SK-N-SH (cell line): ENCODE measurements around the gene CASK. TPM values are rescaled to one million over a fixed set of nuclear protein-coding genes. Genes with fewer than 3 reads are reported as not detected.

Source experiments
- CTCF ChIA-PET: fragments of 300-600, 350-600 bp; formaldehyde crosslinking; extraction: SDS; loops from one replicate; lab custom pipeline; 2021; lab: Yijun Ruan, JAX
- POLR2A ChIA-PET: fragments of 350-600 bp; sonication (Branson Sonifier 250); formaldehyde crosslinking; extraction: SDS; loops from one replicate; lab custom pipeline; 2020; ENCODE audit warnings: antibody characterized with exemption, inconsistent platforms; lab: Yijun Ruan, JAX
- DNase-seq: peaks from one replicate; pipeline ENCODE4 v3.0.0; 2012
- H2AFZ ChIP-seq: fragments of 200-600 bp; sonication (generic); 2 replicates; pipeline ENCODE4 v1.8.1; 2016; ENCODE audit warnings: antibody characterized with exemption, mild to moderate bottlenecking, low read depth
- H3F3A ChIP-seq: fragments of 200-600 bp; sonication (generic); replicated peaks from 2 replicates; pipeline ENCODE3; 2016; ENCODE audit warnings: antibody characterized with exemption, mild to moderate bottlenecking; ENCODE audit not compliant: insufficient read depth
- H3K27ac ChIP-seq, 2 experiments: fragments of 200-500 bp in 1 of 2; fragments of 200-600 bp in 1 of 2; sonication (Bioruptor generic) in 1 of 2; sonication (generic), shearing (Covaris generic) in 1 of 2; 2 replicates each; pipeline versions ENCODE4 v1.5.1 to v1.6.1; 2014 to 2016; ENCODE audit warnings: low read depth in 2 of 2, inconsistent platforms in 1 of 2, low read length in 1 of 2, mild to moderate bottlenecking in 1 of 2, mixed read lengths in 1 of 2
- H3K27me3 ChIP-seq: fragments of 200-600 bp; sonication (generic), shearing (Covaris generic); 2 replicates; pipeline ENCODE4 v1.6.1; 2016; ENCODE audit warnings: mixed run types; ENCODE audit not compliant: insufficient read depth
- H3K36me3 ChIP-seq, 2 experiments: fragments of 200-500 bp in 1 of 2; fragments of 200-600 bp in 1 of 2; sonication (Bioruptor generic) in 1 of 2; sonication (generic) in 1 of 2; replicated peaks in 1 of 2; 2 replicates each; pipeline versions ENCODE3 to v1.5.1; 2014 to 2016; ENCODE audit warnings: low read length in 1 of 2, mild to moderate bottlenecking in 1 of 2; ENCODE audit not compliant: insufficient read depth in 2 of 2, control insufficient read depth in 1 of 2
- H3K4me1 ChIP-seq, 2 experiments: fragments of 200-500 bp in 1 of 2; fragments of 200-600 bp in 1 of 2; sonication (Bioruptor generic) in 1 of 2; sonication (generic), shearing (Covaris generic) in 1 of 2; 2 replicates each; pipeline versions ENCODE4 v1.5.1 to v1.6.1; 2014 to 2016; ENCODE audit warnings: low read depth in 1 of 2, low read length in 1 of 2, mixed run types in 1 of 2; ENCODE audit not compliant: insufficient read depth in 2 of 2, control insufficient read depth in 1 of 2
- H3K4me2 ChIP-seq: fragments of 200-600 bp; sonication (generic), shearing (Covaris generic); 2 replicates; pipeline ENCODE4 v1.6.1; 2017; ENCODE audit warnings: mixed run types
- H3K4me3 ChIP-seq, 2 experiments: fragments of 200-500 bp in 1 of 2; fragments of 200-600 bp in 1 of 2; sonication (Bioruptor generic) in 1 of 2; sonication (generic), shearing (Covaris generic) in 1 of 2; 2 replicates each; pipeline versions ENCODE4 v1.5.1 to v1.8.1; 2014 to 2016; ENCODE audit warnings: low read depth in 2 of 2, inconsistent platforms in 1 of 2, low read length in 1 of 2, mild to moderate bottlenecking in 1 of 2, mixed read lengths in 1 of 2, moderate library complexity in 1 of 2
- H3K79me2 ChIP-seq: fragments of 200-600 bp; sonication (generic); 2 replicates; pipeline ENCODE4 v1.8.1; 2017; ENCODE audit warnings: mild to moderate bottlenecking; ENCODE audit not compliant: insufficient read depth
- H3K9ac ChIP-seq: fragments of 200-600 bp; sonication (generic); 2 replicates; pipeline ENCODE4 v1.6.1; 2017; ENCODE audit warnings: mixed run types
- H3K9me2 ChIP-seq: fragments of 200-600 bp; sonication (generic); 2 replicates; pipeline ENCODE4 v1.6.1; 2017; ENCODE audit warnings: mixed run types
- H3K9me3 ChIP-seq: fragments of 200-600 bp; sonication (generic); 2 replicates; pipeline ENCODE4 v1.6.1; 2017; ENCODE audit warnings: mixed run types, mild to moderate bottlenecking, moderate library complexity
- H4K20me1 ChIP-seq: fragments of 200-600 bp; sonication (generic); 2 replicates; pipeline ENCODE4 v1.6.1; 2017; ENCODE audit warnings: mild to moderate bottlenecking, mixed run types; ENCODE audit not compliant: insufficient read depth
- EP300 ChIP-seq, 2 experiments: IDR thresholded peaks; 2 replicates each; pipeline versions ENCODE4 v1.4.0 to v1.6.1; 2012; ENCODE audit warnings: borderline replicate concordance in 1 of 2, low read depth in 1 of 2, low read length in 1 of 2
- EZH2phosphoT487 ChIP-seq: fragments of 200-600 bp; sonication (generic); IDR thresholded peaks from 2 replicates; pipeline ENCODE4 v1.6.1; 2017; ENCODE audit warnings: low read depth, mixed run types, mild to moderate bottlenecking, antibody characterized with exemption, moderate library complexity, borderline replicate concordance
- FOXJ3 ChIP-seq: sonication (generic); formaldehyde crosslinking; IDR thresholded peaks from 2 replicates; pipeline ENCODE4 v1.5.1; 2020; ENCODE audit warnings: mild to moderate bottlenecking, missing genetic modification reagents
- FOXM1 ChIP-seq: IDR thresholded peaks from 2 replicates; pipeline ENCODE4 v1.4.0; 2012; ENCODE audit warnings: low read depth, mild to moderate bottlenecking
- GATA2 ChIP-seq: sonication (generic); formaldehyde crosslinking; IDR thresholded peaks from 2 replicates; pipeline ENCODE4 v1.5.0; 2020; ENCODE audit warnings: mild to moderate bottlenecking, missing genetic modification reagents
- MEF2A ChIP-seq: IDR thresholded peaks from 2 replicates; pipeline ENCODE4 v1.4.0; 2012; ENCODE audit warnings: low read depth, borderline replicate concordance
- RAD21 ChIP-seq: IDR thresholded peaks from 2 replicates; pipeline ENCODE4 v1.6.1; 2012; ENCODE audit warnings: mild to moderate bottlenecking, low read length
- RCOR1 ChIP-seq: fragments of 150-350 bp; IDR thresholded peaks from 2 replicates; pipeline ENCODE4 v1.6.1; 2017; ENCODE audit warnings: antibody characterized with exemption, low read length
- RFX5 ChIP-seq: IDR thresholded peaks from 2 replicates; pipeline ENCODE4 v1.6.1; 2012; ENCODE audit warnings: mild to moderate bottlenecking, improper control_type of control experiment, low read length
- SIN3A ChIP-seq: IDR thresholded peaks from 2 replicates; pipeline ENCODE4 v1.6.1; 2012; ENCODE audit warnings: low read depth, mild to moderate bottlenecking, low read length, moderate library complexity, borderline replicate concordance
- SMC3 ChIP-seq: IDR thresholded peaks from 2 replicates; pipeline ENCODE4 v1.6.1; 2012; ENCODE audit warnings: low read depth, low read length, improper control_type of control experiment
- TEAD4 ChIP-seq: IDR thresholded peaks from 2 replicates; pipeline ENCODE4 v1.4.0; 2012; ENCODE audit warnings: mild to moderate bottlenecking, borderline replicate concordance; ENCODE audit not compliant: insufficient read depth
- YY1 ChIP-seq: IDR thresholded peaks from 2 replicates; pipeline ENCODE4 v1.4.0; 2012; ENCODE audit warnings: low read depth, mild to moderate bottlenecking
- WGBS: methylation state at CpG from one replicate; pipeline ENCODE4 v1.1.6; 2017; ENCODE audit warnings: low lambda C conversion rate; 5-methylcytosine and 5-hydroxymethylcytosine counted together
- polyA plus RNA-seq, 3 experiments: library from polyadenylated mRNA; depleted of rRNA; stranded (reverse); fragments of >200 nt; gene quantifications; 2 replicates each; pipeline ENCODE4 v1.2.3, GENCODE V29; 2012
- TF ChIP-seq, protein P1 (sequence below): fragments of 150-350 bp; IDR thresholded peaks from 2 replicates; pipeline ENCODE4 v1.6.1; 2017; ENCODE audit warnings: antibody characterized with exemption, low read length, low read depth, borderline replicate concordance
- TF ChIP-seq, protein P2 (sequence below): fragments of 200-600 bp; sonication (generic); IDR thresholded peaks from 2 replicates; pipeline ENCODE4 v1.6.1; 2017; ENCODE audit warnings: antibody characterized with exemption, mild to moderate bottlenecking, moderate library complexity
- TF ChIP-seq, protein P3 (sequence below): IDR thresholded peaks from 2 replicates; pipeline ENCODE4 v1.6.1; 2012; ENCODE audit warnings: mild to moderate bottlenecking, low read depth, low read length, moderate library complexity
- TF ChIP-seq, protein P4 (sequence below): IDR thresholded peaks from 2 replicates; pipeline ENCODE4 v1.4.0; 2012; ENCODE audit warnings: low read depth, borderline replicate concordance

Gene CASK
- polyA plus RNA-seq, 1 of the 3 experiments (the other 2 are of a cell fraction): 7.0 TPM

DNA sequence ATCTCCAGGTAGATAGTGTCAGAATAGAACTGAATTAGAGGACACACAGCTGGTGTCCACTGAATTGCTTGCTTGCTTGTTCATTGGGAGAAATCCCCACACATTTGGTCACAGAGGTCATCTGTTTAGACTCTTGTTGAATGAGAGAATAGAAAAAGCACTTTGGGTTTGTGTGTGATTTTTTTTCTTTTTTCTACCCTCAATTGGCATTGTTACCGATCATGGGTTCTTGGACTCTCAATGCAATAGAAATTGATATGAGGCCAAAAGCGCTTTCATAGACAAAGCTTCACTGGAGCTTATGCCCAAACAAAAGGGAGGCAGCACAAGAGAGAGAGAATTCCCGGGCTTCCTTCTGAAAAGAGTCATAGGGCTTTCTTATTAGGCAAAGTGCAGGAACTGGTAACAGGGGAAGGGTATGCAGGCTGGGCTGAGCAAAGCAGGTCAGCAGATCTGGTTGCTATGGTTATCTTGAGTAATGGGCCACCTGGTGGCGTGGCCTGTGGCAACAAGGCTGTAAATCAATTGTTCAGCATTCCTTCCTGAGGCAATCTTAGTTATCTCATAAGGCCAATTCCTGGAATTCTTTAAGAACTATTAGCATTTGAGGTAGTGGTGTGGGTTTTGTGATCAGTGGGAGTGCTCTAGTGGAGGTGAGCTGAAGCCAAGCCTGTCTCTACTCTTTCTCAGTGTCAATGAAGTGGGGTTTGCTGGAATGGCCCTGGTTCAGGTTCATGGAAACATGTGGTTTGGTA is 204.7 kb downstream of the CASK start:
- no peak for DNase-seq
- Histone ChIP-seq H3K27me3 (no peaks in the 10 kb centered on the region), H3K9ac (no peak overlapping the region), H3K4me2 (no peak overlapping the region), H4K20me1 (no peaks in the 10 kb centered on the region), H3F3A (no peaks in the 10 kb centered on the region), H3K79me2 (no peaks in the 10 kb centered on the region), H3K9me2 (no peaks in the 10 kb centered on the region), H2AFZ (no peak overlapping the region), H3K4me1 (no peaks in the 10 kb centered on the region), H3K9me3 (no peaks in the 10 kb centered on the region), H3K36me3 (no peaks in the 10 kb centered on the region), H3K27ac (no peak overlapping the region), H3K4me3 (no peak overlapping the region; a peak in 1 of 4 replicates)
- TF ChIP-seq GATA2 (CRISPR knock-in tag): no peak
- TF ChIP-seq RCOR1: no peak
- TF ChIP-seq, protein P1, sequence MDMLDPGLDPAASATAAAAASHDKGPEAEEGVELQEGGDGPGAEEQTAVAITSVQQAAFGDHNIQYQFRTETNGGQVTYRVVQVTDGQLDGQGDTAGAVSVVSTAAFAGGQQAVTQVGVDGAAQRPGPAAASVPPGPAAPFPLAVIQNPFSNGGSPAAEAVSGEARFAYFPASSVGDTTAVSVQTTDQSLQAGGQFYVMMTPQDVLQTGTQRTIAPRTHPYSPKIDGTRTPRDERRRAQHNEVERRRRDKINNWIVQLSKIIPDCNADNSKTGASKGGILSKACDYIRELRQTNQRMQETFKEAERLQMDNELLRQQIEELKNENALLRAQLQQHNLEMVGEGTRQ: no peak
- TF ChIP-seq TEAD4: no peak
- TF ChIP-seq, protein P2, sequence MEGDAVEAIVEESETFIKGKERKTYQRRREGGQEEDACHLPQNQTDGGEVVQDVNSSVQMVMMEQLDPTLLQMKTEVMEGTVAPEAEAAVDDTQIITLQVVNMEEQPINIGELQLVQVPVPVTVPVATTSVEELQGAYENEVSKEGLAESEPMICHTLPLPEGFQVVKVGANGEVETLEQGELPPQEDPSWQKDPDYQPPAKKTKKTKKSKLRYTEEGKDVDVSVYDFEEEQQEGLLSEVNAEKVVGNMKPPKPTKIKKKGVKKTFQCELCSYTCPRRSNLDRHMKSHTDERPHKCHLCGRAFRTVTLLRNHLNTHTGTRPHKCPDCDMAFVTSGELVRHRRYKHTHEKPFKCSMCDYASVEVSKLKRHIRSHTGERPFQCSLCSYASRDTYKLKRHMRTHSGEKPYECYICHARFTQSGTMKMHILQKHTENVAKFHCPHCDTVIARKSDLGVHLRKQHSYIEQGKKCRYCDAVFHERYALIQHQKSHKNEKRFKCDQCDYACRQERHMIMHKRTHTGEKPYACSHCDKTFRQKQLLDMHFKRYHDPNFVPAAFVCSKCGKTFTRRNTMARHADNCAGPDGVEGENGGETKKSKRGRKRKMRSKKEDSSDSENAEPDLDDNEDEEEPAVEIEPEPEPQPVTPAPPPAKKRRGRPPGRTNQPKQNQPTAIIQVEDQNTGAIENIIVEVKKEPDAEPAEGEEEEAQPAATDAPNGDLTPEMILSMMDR: no peak
- no peak for TF ChIP-seq RAD21
- TF ChIP-seq, protein P3, sequence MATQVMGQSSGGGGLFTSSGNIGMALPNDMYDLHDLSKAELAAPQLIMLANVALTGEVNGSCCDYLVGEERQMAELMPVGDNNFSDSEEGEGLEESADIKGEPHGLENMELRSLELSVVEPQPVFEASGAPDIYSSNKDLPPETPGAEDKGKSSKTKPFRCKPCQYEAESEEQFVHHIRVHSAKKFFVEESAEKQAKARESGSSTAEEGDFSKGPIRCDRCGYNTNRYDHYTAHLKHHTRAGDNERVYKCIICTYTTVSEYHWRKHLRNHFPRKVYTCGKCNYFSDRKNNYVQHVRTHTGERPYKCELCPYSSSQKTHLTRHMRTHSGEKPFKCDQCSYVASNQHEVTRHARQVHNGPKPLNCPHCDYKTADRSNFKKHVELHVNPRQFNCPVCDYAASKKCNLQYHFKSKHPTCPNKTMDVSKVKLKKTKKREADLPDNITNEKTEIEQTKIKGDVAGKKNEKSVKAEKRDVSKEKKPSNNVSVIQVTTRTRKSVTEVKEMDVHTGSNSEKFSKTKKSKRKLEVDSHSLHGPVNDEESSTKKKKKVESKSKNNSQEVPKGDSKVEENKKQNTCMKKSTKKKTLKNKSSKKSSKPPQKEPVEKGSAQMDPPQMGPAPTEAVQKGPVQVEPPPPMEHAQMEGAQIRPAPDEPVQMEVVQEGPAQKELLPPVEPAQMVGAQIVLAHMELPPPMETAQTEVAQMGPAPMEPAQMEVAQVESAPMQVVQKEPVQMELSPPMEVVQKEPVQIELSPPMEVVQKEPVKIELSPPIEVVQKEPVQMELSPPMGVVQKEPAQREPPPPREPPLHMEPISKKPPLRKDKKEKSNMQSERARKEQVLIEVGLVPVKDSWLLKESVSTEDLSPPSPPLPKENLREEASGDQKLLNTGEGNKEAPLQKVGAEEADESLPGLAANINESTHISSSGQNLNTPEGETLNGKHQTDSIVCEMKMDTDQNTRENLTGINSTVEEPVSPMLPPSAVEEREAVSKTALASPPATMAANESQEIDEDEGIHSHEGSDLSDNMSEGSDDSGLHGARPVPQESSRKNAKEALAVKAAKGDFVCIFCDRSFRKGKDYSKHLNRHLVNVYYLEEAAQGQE: no peak
- TF ChIP-seq FOXM1: no peak
- no peak for TF ChIP-seq EP300 (IDR thresholded peaks at IDR 0.05; ENCODE audit: borderline replicate concordance in 1 of 2, low read depth in 1 of 2, low read length in 1 of 2)
- TF ChIP-seq, protein P4, sequence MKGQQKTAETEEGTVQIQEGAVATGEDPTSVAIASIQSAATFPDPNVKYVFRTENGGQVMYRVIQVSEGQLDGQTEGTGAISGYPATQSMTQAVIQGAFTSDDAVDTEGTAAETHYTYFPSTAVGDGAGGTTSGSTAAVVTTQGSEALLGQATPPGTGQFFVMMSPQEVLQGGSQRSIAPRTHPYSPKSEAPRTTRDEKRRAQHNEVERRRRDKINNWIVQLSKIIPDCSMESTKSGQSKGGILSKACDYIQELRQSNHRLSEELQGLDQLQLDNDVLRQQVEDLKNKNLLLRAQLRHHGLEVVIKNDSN: no peak
- TF ChIP-seq YY1: no peak
- TF ChIP-seq FOXJ3 (CRISPR knock-in tag): no peak
- no peak for TF ChIP-seq SIN3A
- no peak for TF ChIP-seq SMC3
- TF ChIP-seq EZH2phosphoT487: no peak
- TF ChIP-seq MEF2A: no peak
- TF ChIP-seq RFX5: no peak
- ChIA-PET CTCF (no interaction called here), POLR2A (no interaction called here)
- WGBS: 43% methylated on average over 4 of the region's 4 CpGs
